Midbrain (tissue), 1 donor: Measurements from ENCODE around the gene CCDC121.

Experiments used
- DNase-seq: peaks from one replicate; lab custom pipeline; 2025; lab: John Stamatoyannopoulos, UW

CCDC121 gene, protein sequence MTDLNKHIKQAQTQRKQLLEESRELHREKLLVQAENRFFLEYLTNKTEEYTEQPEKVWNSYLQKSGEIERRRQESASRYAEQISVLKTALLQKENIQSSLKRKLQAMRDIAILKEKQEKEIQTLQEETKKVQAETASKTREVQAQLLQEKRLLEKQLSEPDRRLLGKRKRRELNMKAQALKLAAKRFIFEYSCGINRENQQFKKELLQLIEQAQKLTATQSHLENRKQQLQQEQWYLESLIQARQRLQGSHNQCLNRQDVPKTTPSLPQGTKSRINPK

GRCh38 chr2:27628767-27629709, at the start of gene CCDC121, which contains the start of gene GPN1:
Gene CCDC121 (minus strand): TSS chr2:27629012. CDS start chr2:27627799, 1,213 bp downstream.
Gene GPN1 (plus strand): TSS chr2:27629050. CDS start chr2:27629059, 9 bp downstream.
- peak; percentile 88 for DNase-seq

- no peak for DNase-seq
Observed at GRCh38 chr2:27672723-27673486, 44.1 kb upstream of the CCDC121 start.

GRCh38 chr2:27671235-27671634, 42.4 kb upstream of the CCDC121 start:
- DNase-seq: no peak

- no peak for DNase-seq
Observed at GRCh38 chr2:27667446-27667845, 38.6 kb upstream of the CCDC121 start.

DNA sequence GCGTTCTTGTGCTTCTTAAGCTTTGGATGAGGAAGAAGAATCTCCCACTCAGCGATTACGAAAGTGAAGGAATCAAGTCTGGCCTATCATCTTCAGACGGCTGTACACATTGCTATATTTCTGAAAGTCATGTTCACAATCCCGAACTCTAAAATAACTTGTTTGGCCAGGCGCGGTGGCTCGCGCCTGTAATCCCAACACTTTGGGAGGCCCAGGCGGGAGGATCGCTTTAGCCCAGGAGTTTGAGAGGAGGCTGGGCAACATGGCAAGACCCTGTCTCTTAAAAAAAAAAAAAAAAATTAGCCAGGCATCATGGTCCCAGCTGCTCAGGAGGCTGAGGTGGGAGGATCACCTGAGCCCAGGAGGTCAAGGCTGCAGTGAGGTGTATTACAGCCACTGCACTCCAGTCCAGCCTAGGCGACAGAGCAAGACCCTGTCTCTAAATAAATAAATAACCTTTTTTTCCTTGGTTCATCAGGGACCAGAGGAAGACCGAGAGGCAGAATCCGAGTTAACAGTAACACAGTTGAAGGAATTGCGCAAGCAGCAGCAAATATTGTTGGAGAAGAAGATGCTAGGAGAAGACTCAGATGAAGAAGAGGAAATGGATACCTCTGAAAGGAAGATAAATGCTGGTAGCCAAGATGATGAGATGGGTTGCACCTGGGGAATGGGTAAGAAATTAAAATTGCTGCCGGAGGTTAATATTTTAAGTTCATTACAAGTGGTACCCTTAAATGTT, 36.0 kb upstream of the CCDC121 start:
- DNase-seq: no peak

DNA sequence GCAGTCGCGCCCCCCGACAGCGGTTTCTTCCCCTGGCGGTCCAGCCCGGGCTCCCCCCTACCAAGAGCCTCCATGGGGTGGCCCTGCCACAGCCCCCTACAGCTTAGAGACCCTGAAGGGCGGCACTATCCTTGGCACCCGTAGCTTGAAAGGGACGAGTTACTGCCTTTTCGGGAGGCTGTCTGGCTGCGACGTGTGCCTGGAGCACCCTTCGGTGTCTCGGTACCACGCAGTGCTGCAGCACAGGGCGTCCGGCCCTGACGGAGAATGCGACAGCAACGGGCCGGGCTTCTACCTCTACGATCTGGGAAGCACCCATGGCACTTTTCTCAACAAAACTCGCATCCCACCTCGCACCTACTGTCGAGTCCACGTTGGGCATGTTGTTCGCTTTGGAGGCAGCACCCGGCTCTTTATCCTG, 35.4 kb upstream of the CCDC121 start:
- no peak for DNase-seq

GRCh38 chr2:27663285-27664153, 34.7 kb upstream of the CCDC121 start, which contains the start of the genes SLC4A1AP and SUPT7L:
Gene SLC4A1AP (plus strand): TSS chr2:27663889. CDS start chr2:27663915, 26 bp downstream.
Gene SUPT7L (minus strand): TSS chr2:27663614. CDS start chr2:27662192, 1,422 bp downstream.
- DNase-seq: peak; percentile 95

DNA sequence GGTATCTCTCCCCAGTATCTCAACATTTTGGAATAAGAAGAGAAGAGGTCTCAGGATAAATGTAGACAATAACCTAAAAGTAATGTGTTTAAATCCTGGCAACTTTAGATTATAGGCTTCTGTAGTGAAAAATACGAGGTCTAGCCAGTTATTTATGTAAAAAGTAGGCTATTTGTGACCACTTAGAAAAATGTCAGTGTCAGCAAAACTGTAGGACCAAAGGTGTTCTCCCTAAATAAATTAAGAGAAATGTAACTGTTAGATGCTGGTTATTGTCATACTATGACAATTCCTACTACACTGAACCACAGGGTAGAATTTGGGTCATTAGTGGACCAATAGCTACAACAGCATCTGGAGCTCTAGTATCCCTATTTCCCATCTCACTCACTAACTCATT, 32.6 kb upstream of the CCDC121 start:
- no peak for DNase-seq

- no peak for DNase-seq
Observed at GRCh38 chr2:27655155-27655951, 26.5 kb upstream of the CCDC121 start.

GRCh38 chr2:27653397-27653796, 24.6 kb upstream of the CCDC121 start:
- DNase-seq: no peak

- no peak for DNase-seq
Observed at GRCh38 chr2:27652790-27653189, 24.0 kb upstream of the CCDC121 start.

- no peak for DNase-seq
Observed at GRCh38 chr2:27652341-27652740, 23.5 kb upstream of the CCDC121 start.

DNA sequence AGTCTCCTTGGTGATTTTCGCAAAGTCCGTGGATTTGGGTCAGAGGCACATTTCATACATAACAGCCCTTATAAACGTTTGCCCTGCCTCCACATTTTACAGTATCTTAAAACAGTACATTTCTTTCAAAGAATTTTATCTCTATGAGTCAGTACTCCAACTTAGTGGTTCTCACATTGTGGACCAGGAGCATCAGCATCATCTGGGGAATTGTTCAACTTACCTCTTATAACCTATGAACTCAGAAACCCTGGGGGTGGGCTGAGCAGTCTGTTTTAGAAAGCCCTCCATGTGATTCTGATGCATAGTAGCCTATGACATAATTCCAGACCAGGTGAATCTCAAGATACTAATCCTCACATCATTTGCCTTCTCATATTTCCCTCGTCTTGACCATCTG, 22.2 kb upstream of the CCDC121 start:
- no peak for DNase-seq

DNA sequence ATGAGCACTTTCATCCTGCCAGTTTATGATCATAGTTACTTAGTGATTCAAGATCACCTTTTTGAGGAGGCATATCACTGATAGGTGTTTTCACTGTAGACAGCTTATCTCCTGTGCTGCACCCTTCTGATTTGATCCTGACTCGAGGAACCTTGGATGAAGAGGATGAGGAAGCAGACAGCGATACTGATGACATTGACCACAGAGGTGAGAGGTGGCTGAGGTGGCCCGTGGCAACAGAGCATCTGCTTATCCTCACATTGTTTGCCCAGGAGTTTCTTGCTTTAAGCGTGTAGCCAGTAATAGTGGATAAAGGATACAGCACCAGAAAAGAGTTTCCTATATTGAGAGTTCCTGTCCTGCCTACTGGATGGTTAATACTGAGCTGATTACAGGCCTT, 18.9 kb upstream of the CCDC121 start:
- no peak for DNase-seq

- DNase-seq: no peak
Observed at GRCh38 chr2:27647289-27647688, 18.5 kb upstream of the CCDC121 start.

GRCh38 chr2:27645197-27645596, 16.4 kb upstream of the CCDC121 start:
- DNase-seq: no peak

DNA sequence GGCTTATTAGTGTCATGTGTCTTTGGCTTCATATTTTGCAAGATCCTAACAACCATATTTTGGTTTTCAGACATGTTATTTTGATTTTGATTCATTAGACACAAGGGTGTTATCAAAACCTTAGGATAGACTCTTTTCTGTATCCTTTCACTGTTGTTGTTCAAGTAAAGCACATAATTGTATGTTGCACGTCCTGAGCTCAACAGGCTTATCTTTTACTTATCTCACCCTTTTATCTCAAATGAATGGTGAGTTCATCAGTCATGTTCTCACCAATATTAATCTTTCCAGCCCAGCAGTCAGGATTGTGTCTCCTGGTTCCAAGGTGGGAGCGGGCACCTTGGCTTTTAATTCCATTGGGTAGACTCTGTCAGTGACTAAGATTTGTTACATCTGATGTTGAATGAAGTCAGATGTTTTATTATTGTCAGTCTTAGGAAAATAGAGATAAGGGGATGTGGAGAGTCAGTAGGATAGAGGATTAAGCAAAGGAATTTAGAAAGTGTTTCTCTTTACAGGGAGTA, 12.0 kb upstream of the CCDC121 start:
- no peak for DNase-seq

DNA sequence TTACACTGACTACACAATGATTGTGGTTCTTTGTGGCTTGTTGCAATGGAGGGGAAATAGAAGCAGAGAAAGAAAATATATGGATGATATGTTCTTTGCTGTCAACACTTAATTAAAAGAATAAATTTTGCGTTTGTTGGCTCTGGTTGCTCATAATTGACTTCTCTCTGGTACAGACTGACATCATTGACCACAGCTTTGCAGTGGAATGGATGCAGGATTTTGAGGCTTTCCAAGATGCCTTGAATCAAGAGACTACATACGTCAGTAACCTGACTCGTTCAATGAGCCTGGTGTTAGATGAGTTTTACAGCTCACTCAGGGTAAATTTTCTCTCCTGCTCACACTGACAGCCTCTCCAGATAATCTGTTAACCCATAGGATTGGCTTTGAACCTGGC, 9.9 kb upstream of the CCDC121 start:
- no peak for DNase-seq

GRCh38 chr2:27638037-27638637, 9.3 kb upstream of the CCDC121 start:
- DNase-seq: no peak
